IPS DF 6.9 (cell line): ENCODE measurements around the gene SLC6A13.

ENCODE experiments used
- DNase-seq: peaks from one replicate; pipeline ENCODE4 v3.0.0-alpha.2; 2013; ENCODE audit warnings: low read depth, low spot score
- H3K27ac ChIP-seq: one replicate; pipeline ENCODE4 v1.5.1; 2013; ENCODE audit warnings: low read length, control low read depth
- H3K27me3 ChIP-seq: 2 replicates; pipeline ENCODE4 v1.6.1; 2013; ENCODE audit warnings: mild to moderate bottlenecking, low read length; ENCODE audit not compliant: control insufficient read depth, insufficient read depth
- H3K36me3 ChIP-seq: 2 replicates; pipeline ENCODE4 v1.6.1; 2013; ENCODE audit warnings: low read length; ENCODE audit not compliant: control insufficient read depth, insufficient read depth
- H3K4me1 ChIP-seq: 2 replicates; pipeline ENCODE4 v1.6.1; 2013; ENCODE audit warnings: low read length; ENCODE audit not compliant: control insufficient read depth, insufficient read depth
- H3K4me3 ChIP-seq: 2 replicates; pipeline ENCODE4 v1.5.1; 2013; ENCODE audit warnings: mild to moderate bottlenecking, low read length
- H3K9me3 ChIP-seq: 2 replicates; pipeline ENCODE4 v1.6.1; 2013; ENCODE audit warnings: low read length, inconsistent platforms; ENCODE audit not compliant: control insufficient read depth, insufficient read depth
- WGBS: extraction: QIAGEN DNeasy Blood & Tissue Kit; methylation state at CpG from one replicate; pipeline ENCODE4 v1.1.7; 2013; ENCODE audit warnings: mixed read lengths, missing lambda C conversion rate; ENCODE audit not compliant: insufficient read length, insufficient coverage; 5-methylcytosine and 5-hydroxymethylcytosine counted together

Gene SLC6A13

DNA sequence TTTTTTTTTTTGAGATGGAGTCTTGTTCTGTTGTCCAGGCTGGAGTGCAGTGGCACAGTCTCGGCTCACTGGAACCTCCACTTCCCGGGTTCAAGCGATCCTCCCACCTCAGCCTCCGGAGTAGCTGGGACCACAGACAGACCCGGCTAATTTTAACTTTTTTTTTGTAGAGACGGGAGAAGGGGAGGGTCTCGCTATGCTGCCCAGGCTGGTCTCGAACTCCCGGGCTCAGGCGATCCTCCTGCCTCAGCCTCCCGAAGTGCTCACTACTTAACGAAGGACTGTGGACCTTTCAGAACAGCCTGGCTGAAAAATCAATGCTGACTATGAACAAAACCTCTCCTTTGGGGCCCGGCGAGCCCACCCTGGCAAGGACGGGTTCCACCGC lies 59.6 kb downstream of the SLC6A13 start:
- H3K9me3 ChIP-seq: no peaks in the 10 kb centered on the region
- H3K4me1 ChIP-seq: peaks cover 7% of the 10 kb centered on the region
- H3K36me3 ChIP-seq: no peaks in the 10 kb centered on the region
- H3K27me3 ChIP-seq: peaks cover 14% of the 10 kb centered on the region
- H3K4me3 ChIP-seq: peak overlapping the region; percentile 53; the same call in 1 of the 2 replicates
- WGBS: no CpG with 5 or more reads among the region's 16 CpGs
- DNase-seq: no peak
- no peak overlapping the region for H3K27ac ChIP-seq

DNA sequence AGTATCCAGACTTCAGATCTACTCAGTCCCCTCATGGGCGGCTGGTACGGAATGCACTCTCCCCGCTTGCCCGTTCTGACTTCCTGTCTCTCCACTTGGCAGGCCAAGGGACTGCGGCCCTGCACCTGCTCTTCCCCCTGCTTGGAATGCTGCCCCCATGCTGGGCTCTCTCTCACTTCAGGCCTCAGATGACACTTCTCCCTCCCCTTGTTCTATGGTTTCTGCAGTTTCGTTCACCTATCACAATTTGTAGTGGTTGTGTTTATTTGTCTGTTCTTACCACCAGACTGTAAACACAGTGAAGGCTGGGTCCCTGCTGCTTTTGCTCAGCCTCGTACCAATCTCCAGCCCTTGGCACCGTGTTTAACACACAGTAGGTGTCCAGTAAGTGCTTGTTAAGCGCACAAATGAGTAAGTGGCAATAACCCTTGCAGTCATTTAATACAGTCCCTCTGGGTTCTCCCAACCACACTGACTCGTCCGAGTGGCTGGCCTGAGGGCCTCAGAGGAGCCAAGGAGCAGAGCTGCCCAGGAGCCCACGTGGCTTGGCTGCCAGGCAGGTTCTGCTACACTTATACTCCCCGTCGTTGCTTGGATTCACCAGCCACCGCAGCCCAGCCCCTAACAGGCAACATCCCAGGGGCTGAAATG lies 60.4 kb downstream of the SLC6A13 start:
- Histone ChIP-seq H3K4me3 (no peak overlapping the region), H3K27ac (no peak overlapping the region), H3K27me3 (peaks cover 14% of the 10 kb centered on the region), H3K9me3 (no peaks in the 10 kb centered on the region), H3K36me3 (no peaks in the 10 kb centered on the region), H3K4me1 (peaks cover 7% of the 10 kb centered on the region)
- no CpG with 5 or more reads among the region's 15 CpGs for WGBS
- no peak for DNase-seq

DNA sequence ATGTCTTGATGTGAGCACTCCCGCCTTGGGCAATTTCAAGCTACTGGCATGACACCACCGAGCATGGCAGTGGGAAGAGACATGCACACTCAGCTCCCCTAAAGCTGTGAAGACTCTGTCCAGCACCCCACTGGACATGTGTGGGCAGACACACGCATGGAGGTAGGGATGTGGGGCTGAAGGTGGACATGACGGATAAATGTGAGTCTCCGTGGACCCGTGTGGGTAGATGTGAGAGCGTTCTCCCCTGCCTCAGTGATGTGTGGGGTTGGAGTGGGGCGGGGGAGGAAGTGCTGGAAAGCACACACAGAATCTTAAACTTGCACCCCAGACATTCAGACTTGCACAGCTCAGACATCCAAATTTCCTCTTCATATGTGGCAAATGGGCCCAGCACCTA lies 61.3 kb downstream of the SLC6A13 start:
- H3K4me1 ChIP-seq: peaks cover 7% of the 10 kb centered on the region
- no peak for DNase-seq
- H3K9me3 ChIP-seq: no peaks in the 10 kb centered on the region
- peaks cover 14% of the 10 kb centered on the region for H3K27me3 ChIP-seq
- no peak overlapping the region for H3K27ac ChIP-seq
- no peaks in the 10 kb centered on the region for H3K36me3 ChIP-seq
- no CpG with 5 or more reads among the region's 8 CpGs for WGBS
- no peak overlapping the region for H3K4me3 ChIP-seq

DNA sequence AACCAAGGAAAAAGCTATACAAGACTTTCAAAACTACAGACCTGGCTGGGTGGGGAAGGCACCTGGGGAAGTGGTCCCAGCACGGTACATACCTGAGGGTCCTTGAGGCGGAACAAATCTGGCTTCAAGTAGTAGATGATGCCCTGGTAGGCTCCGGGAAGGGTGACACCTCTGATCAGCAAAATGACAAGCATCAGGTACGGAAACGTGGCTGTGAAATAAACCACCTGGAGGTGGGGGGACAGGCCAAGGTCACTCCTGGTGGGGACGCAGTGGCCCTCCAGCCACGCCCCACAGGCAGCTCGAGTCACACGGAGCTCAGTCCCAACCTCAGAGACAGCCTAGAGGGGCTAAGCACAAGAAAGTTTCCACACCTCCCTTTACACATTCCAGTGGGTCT lies 63.9 kb downstream of the SLC6A13 start:
- Histone ChIP-seq H3K4me3 (no peak overlapping the region), H3K27ac (no peak overlapping the region), H3K36me3 (no peaks in the 10 kb centered on the region), H3K4me1 (peaks cover 9% of the 10 kb centered on the region), H3K27me3 (peaks cover 10% of the 10 kb centered on the region), H3K9me3 (no peaks in the 10 kb centered on the region)
- WGBS: no CpG with 5 or more reads among the region's 9 CpGs
- DNase-seq: no peak

DNA sequence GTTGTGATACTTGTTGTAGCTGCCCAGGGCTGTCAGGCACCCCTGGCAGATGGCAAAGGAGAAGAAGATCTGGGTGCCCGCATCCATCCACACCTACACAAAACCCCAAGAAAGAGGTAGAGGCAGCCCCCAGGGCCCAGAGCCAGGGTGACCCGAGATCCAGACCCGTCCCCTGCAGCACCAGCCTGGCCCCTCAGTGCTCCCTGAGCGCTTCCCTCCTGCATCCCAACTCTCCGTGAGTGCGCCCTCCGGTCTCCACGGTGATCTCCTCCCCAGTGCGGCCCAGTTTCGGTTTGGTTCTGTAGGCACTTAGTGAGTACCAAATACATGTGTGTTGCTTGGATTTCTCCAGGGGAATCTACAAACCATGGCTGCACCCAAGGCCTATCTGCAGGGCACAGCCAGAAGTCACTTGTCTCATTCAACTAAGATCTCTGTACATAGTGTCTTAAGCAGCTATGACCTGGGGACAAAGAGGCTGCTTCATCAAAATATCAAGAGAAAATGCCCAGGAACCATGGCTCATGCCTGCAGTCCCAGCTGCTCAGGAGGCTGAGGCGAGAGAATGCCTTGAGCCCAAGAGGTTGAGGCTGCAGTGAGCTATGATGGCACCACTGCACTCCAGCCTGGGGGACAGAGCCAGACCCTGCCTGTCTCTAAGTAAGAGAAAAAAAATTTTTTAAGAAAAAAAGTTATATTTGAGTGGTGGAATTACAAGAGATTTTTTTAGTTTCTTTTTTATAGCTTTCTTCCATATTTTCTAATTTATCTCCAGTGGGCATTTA lies 64.5 kb downstream of the SLC6A13 start:
- peaks cover 9% of the 10 kb centered on the region for H3K4me1 ChIP-seq
- DNase-seq: no peak

DNA sequence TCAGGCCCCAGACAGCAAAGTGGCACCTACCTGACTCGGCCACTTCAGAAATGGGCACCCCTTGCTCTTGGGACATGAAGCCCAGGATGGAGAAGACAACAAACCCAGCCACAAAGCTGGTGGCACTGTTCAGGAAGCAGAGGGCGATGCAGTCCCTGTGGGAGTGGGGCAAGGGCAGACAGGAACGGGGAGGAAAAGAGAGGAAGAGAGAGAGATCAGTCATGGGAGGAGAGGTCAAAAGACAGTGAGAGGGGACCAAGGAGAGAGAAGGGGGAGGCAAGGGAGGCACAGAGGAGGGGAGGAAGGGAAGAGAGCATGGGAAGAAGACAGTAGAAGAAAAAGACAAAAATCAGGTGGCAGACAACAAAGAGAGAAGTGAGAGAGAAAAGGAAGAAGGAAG lies 65.3 kb downstream of the SLC6A13 start:
- no peak overlapping the region for H3K27ac ChIP-seq
- H3K36me3 ChIP-seq: no peaks in the 10 kb centered on the region
- H3K27me3 ChIP-seq: peaks cover 3% of the 10 kb centered on the region; the same call in 1 of the 2 replicates
- peaks cover 4% of the 10 kb centered on the region for H3K4me1 ChIP-seq
- H3K4me3 ChIP-seq: no peak overlapping the region
- H3K9me3 ChIP-seq: no peaks in the 10 kb centered on the region
- WGBS: no CpG with 5 or more reads among the region's 3 CpGs
- no peak for DNase-seq

More for the DNA sequence above, 64.5 kb downstream of the SLC6A13 start:
- WGBS: no CpG with 5 or more reads among the region's 11 CpGs
- H3K36me3 ChIP-seq: no peaks in the 10 kb centered on the region
- H3K4me3 ChIP-seq: no peak overlapping the region
- H3K27ac ChIP-seq: no peak overlapping the region
- no peaks in the 10 kb centered on the region for H3K9me3 ChIP-seq
- H3K27me3 ChIP-seq: peaks cover 9% of the 10 kb centered on the region

DNA sequence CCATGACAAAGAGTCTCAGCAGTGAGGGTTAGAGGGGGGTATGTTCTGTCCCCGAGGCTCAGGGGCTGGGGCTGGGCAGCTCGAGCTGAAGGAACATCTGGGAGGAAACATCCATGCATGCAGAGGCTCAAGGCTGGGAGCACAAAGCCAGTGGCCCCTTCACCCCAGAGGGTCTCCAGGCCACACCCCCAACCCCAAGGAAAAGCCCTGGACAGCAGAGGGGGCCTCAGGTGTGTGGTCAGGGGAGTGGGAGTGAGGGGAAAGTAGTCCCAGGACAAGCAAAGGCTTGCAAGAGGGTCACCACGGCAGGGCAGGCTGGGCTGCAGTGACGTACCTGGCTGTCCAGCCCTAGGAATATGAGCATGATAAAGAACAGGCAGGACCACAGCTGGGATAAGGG lies 66.2 kb downstream of the SLC6A13 start:
- H3K4me1 ChIP-seq: peaks cover 2% of the 10 kb centered on the region; the same call in 1 of the 2 replicates
- H3K4me3 ChIP-seq: no peak overlapping the region
- no peaks in the 10 kb centered on the region for H3K27me3 ChIP-seq
- no peaks in the 10 kb centered on the region for H3K36me3 ChIP-seq
- H3K9me3 ChIP-seq: no peaks in the 10 kb centered on the region
- WGBS: no CpG with 5 or more reads among the region's 4 CpGs
- DNase-seq: no peak
- no peak overlapping the region for H3K27ac ChIP-seq

DNA sequence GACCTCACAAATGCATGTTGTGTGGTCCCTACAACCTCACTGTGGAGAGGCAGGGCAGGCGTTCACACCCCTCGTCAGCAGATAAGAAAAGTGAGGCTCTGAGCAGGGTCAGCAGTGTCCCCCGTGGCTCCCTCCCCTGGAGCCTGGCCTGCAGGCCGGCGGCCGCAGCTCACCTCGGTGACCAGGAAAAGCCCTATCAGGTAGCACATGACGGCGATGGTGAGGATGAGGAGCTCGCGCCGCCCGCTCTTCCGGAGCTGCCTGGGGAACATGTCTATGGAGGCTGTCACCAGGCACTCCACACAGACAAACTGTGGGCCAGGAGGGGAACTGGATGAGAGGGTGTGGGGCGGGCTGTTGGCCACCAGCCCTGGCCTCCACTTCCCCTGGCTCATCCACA lies 66.7 kb downstream of the SLC6A13 start:
- H3K9me3 ChIP-seq: no peaks in the 10 kb centered on the region
- H3K27ac ChIP-seq: no peak overlapping the region
- H3K4me1 ChIP-seq: peaks cover 2% of the 10 kb centered on the region; the same call in 1 of the 2 replicates
- H3K36me3 ChIP-seq: no peaks in the 10 kb centered on the region
- H3K27me3 ChIP-seq: no peaks in the 10 kb centered on the region
- H3K4me3 ChIP-seq: no peak overlapping the region
- DNase-seq: no peak
- no CpG with 5 or more reads among the region's 15 CpGs for WGBS

DNA sequence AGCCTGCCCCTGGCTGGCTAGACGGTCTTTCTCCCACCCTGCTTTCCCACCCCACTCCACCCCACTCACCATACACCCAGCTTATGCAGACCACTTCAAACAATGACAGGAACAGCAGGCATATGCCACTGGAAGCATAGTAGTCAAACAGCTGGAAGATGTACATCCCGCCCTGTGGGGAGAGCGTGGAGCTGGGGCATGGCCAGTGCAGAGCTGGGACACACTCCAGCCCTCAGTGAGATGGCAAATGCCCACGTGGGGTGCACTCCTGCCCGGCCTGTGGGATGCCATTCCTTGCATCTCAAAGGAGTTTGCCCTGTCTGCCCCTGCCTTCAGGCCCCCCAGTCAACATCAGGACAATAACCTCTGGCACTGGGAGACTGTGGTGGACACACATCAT lies 67.5 kb downstream of the SLC6A13 start:
- no CpG with 5 or more reads among the region's 5 CpGs for WGBS
- H3K4me3 ChIP-seq: no peak overlapping the region
- no peaks in the 10 kb centered on the region for H3K27me3 ChIP-seq
- H3K36me3 ChIP-seq: no peaks in the 10 kb centered on the region
- peaks cover 2% of the 10 kb centered on the region; the same call in 1 of the 2 replicates for H3K4me1 ChIP-seq
- DNase-seq: no peak
- H3K27ac ChIP-seq: no peak overlapping the region
- H3K9me3 ChIP-seq: no peaks in the 10 kb centered on the region

DNA sequence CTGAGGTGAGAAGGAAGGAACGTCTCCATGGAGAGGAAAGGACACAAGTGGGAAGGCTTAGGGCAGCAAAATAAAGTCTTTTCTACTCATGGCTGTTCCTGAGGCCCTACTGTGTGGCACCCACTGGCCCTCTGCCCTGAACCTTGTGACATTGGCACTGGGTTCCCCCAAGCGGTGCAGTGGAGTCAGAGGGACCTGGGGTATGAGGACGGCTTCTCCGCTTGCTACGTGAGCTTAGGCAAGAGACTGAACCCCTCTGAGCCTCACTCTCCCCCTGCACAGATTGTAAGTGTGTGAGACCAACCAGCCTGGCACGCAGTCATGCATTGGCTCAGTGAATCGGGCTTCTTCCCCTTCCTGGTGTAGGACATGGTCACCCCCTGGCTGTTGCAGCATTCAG lies 68.4 kb downstream of the SLC6A13 start:
- no peaks in the 10 kb centered on the region for H3K27me3 ChIP-seq
- H3K27ac ChIP-seq: no peak overlapping the region
- DNase-seq: no peak
- peaks cover 2% of the 10 kb centered on the region; the same call in 1 of the 2 replicates for H3K4me1 ChIP-seq
- no peaks in the 10 kb centered on the region for H3K9me3 ChIP-seq
- H3K36me3 ChIP-seq: no peaks in the 10 kb centered on the region
- WGBS: no CpG with 5 or more reads among the region's 7 CpGs
- no peak overlapping the region for H3K4me3 ChIP-seq
